Activated effector memory CD4-positive, alpha-beta T cell treated with anti-CD3 and anti-CD28 coated beads, Interleukin-2, amount 50 U/mL, for 16 hours (primary cell): ENCODE results near the gene FAT1.

Experiments
- DNase-seq: peaks from one replicate; pipeline ENCODE4 v3.0.0-alpha.2; 2020

FAT1 gene

GRCh38 chr4:186749611-186750281 lies 26.1 kb upstream of the FAT1 start:
- no peak for DNase-seq

GRCh38 chr4:186746581-186746980 lies 22.9 kb upstream of the FAT1 start:
- DNase-seq, result no peak

- DNase-seq, result no peak
Observed at GRCh38 chr4:186743261-186743660, 19.6 kb upstream of the FAT1 start.

DNA sequence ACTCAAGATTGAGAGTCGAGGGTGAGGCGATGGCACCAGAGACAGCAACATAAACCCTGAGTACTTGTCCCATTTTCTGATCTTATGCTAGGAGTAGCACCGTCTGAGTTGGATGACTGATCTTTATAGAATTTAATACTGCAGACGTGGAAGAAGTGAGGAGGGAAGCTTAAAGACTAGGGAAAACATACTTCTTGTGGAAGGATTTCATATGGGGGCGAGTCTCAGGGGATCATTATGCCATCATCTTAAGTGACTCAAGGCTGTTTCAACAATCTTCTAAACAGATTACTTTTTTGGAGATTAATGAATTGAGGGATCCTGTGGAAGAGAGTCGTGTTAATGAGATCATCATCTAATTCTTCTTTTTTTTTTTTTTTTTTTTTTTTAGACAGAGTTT lies 17.2 kb upstream of the FAT1 start:
- DNase-seq, result no peak

DNA sequence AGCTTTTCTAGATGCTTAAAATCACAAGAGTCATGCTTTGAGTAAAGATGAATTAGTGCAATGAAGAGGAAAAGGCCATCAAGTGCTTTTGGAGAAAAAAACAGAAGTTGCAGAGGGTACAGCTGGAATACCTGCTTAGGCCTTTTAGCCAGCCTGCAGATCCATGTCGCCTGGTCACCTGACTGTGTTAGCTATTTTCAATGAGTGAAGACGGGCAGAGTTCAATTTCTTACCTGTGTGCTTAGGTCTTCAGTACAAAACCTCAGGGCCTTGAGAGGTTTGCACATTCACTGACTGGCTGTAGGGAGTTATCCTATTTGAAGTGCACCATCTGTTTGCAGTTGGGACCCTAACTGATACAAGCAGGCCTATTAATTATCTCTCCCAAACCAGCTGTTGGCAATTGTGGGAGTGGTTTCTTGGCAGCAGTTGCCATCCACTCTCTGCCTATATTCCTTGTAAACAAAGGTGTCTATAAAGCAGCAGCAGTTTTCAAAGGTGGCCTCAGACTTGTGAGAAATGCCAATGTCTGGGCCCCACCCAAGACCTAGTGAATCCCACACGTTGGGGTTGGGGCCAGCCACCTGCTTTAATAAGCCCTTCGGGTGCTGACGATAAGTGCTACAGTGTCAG lies 16.3 kb upstream of the FAT1 start:
- DNase-seq, result no peak

DNA sequence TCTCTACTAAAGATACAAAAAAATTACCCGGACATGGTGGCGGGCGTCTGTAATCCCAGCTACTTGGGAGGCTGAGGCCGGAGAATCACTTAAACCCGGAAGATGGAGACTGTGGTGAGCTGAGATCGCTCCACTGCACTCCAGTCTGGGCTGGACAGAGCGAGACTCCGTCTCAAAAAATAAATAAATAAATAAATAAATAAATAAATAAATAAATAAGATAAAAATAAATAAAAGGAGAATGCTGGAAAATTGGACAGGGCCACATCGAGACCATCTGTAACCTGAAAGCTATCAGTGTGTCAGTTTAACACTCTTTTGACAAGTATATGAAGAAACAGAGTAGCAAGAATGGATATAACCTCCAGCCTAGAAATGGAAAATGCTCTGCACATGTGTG lies 15.7 kb upstream of the FAT1 start:
- no peak for DNase-seq

- DNase-seq, result no peak
Observed at GRCh38 chr4:186738421-186738820, 14.8 kb upstream of the FAT1 start.

GRCh38 chr4:186737427-186737826 lies 13.8 kb upstream of the FAT1 start:
- DNase-seq, result no peak

- DNase-seq, result no peak
Observed at GRCh38 chr4:186736466-186736865, 12.8 kb upstream of the FAT1 start.

DNA sequence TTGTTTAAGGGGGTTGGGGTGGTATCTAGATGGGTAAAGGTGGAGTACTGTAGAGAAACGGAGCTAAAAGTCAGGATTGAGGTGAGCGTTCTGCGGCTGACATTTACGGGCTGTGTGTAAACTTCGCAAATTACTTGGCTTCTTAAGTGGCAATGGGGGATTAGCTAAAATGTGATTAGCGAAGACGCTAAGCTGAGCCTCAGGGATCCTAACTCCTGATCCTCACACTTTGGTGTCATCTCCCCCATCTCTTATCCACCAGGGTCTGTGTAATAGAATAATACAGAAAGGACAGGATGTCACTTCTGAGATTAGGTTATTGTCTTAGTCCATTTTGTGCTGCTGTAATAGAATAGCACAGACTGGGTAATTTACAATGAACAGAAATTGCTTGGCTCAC lies 10.6 kb upstream of the FAT1 start:
- DNase-seq, result no peak

DNA sequence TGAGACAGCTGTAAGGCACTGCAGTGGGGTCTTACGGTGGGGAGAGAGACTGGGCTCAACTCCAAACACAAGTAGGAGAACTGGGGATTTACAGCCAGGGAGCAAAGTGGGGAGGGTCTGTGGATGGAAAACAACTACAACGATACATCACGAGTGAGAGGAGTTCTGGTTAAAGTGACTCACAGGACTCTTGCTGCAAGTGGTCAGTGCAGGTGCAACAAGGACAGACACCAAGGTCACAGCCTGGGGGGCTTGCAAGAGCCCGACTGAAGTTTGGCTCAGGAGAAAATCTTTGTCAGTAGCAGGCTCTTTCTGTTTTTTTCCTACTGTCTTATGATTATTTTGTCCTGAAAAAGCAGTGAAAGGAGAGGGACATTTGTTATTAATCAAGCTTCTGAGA lies 10.1 kb upstream of the FAT1 start:
- no peak for DNase-seq

DNA sequence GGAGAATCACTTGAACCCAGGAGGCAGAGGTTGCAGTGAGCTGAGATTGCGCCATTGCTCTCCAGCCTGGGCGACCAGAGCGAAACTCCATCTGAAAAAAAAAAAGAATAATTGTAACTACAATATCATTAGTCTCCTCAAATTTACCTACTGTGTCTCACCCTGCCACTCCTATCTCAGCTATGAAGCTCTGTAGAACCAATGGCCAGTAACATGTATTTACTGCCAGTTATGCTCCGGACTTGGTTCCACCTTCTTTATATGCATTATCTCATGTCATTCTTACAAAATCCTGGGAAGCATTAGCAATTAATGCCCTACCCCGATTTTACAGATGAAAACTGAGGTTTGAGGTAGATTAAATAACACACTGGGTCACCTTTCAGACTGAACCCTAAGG lies 7.0 kb upstream of the FAT1 start:
- no peak for DNase-seq

GRCh38 chr4:186729856-186730255 lies 6.2 kb upstream of the FAT1 start:
- DNase-seq, result no peak

DNA sequence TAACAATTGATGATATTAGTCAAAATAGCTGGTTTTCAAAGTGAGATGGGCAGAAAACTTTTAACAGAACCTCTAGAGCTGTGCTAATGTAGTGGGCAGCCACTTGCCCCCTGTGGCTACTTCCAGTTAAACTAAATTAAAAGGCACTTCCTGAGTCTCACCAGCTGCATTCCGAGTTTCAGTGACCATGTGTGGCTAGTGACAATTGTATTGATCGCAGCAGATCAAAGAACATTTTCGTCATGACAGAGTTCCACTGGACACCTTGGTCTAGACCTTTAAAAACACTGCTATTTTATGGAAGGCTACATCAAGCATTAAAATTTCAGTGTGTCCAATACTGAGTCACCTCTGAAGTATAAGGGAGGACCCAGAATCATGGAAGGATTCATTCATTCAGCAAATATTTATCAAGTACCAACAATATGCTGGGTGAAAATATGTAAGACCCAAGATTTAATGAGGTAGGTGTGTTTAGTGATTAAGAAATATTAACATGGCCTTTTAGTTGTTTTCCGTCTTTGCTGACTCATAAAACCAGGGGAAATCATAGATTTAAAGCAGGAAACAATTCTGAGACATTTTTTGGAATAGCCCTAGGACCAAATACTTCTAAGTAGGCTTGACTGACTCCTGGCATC lies 5.1 kb upstream of the FAT1 start:
- no peak for DNase-seq

DNA sequence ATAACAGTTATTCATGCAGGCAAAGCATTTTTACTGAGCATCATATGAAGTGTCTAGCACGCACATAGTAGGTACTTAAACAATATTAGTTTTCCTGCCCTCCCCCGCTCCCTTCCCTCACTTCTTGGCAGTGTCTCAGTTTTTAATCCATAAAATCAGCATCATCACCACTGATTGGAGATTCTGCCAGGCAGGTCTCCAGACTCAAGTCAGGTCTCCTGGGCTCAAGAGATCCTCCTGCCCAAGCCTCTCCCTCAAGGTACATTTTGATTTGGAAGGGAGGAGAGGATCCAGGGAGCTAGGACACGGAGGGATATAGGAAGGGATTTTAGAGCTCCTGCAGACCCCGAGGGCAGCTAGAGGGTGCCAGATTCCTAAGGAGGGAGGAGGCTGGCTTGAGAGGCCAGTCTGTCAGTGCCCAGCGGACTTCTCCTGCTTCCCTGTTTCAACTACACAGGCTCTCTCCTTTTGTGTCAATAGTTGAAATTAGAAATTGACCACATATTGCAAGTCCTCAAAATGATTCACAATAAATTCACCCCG lies 4.4 kb upstream of the FAT1 start:
- no peak for DNase-seq

- no peak for DNase-seq
Observed at GRCh38 chr4:186727169-186727976, 3.7 kb upstream of the FAT1 start.

DNA sequence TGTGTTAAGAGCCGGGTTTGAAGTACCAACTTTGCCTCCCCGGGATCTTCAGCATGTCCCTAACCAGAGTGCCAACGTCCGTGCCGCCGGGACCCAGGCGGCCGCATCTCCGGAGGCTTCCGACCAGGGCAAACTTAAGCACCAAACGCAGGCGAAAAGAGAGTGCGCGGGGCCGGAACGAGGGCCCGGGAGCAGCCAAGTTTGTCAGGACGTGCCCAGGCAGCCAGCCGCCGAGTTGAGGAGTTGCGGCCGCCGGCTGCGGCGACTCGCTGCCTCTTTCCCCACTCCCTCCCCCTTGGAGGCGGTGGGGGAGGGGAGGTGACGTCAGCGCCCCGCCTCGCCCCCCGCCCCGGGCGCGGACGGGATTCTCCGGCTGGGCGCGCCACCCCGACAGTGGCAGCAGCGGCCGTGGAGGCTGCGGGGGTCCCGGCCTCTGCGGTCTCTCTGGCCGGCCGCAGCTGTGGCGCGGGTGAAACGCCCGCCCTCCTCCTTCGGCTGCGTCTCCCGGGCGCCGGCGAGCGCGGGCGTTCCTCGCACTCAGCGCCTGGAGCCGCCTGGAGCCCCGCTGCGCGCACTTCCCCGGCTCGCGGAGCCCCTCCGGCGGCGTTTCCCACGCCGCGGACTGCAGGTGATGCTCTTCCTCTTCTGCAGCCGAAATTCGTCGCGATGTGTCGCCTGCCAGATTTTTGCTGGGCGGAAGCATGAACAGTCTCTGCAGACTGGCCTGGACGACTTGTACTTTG lies 2.9 kb upstream of the FAT1 start:
- no peak for DNase-seq

- no peak for DNase-seq
Observed at GRCh38 chr4:186725469-186726425, 2.1 kb upstream of the FAT1 start.

GRCh38 chr4:186724864-186725468 lies 1.3 kb upstream of the FAT1 start:
- no peak for DNase-seq

GRCh38 chr4:186724058-186724863 lies 605 bp upstream of the FAT1 start:
- no peak for DNase-seq
